GM19025 (cell line): ENCODE measurements around the gene ZC3H7A.

Experiments
- ATAC-seq: cut with Tn5 transposase; IDR thresholded peaks from one replicate; pipeline ENCODE4 v1.9.1; 2021; ENCODE audit warnings: mild to moderate bottlenecking, low read depth, moderate library complexity; ENCODE audit not compliant: unreplicated experiment

ZC3H7A gene

GRCh38 chr16:11712122-11712521, 84.9 kb downstream of the ZC3H7A start:
- no peak for ATAC-seq

DNA sequence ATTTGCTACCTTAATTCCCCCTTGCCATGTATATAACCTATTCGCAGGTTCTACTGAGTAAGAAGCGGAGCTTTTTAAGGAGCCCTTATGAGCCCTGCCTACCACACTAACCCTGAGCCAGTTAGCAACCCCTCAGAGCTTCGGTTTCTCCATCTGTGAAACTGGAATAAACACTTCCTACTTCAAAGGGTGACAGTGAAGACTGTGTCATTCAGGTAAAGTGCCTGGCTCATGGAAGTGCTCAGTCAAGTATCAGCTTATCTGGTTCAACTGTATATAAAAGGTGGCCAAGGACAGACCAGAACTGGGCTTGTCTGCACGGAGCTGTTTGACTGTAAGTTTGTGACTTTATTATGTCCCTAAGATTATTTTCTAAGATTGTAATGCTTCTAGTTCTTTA, 85.4 kb downstream of the ZC3H7A start:
- ATAC-seq = no peak

- ATAC-seq = no peak
Measured at GRCh38 chr16:11708421-11708820, 88.6 kb downstream of the ZC3H7A start.

DNA sequence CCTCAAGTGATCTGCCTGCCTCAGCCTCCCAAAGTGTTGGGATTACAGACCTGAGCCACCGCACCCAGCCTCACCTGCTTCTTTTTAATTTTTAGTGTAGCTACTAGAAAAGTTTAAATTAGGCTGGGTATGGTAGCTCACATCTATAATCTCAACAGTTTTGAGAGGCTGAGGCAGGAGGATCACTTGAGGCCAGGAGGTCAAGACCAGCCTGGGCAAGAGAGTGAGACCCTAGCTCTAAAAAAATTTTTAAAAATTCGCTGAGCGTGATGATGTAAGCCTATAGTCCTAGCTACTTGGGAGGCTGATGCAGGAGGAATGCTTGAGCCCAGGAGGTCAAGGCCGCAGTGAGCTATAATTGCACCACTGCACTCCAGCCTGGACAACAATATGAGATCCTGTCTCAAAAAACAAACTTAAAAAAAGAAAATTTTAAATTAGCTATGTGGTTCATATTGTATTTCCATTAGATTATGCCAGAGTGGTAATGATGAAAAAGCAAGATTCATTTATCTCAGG, 89.3 kb downstream of the ZC3H7A start:
- no peak for ATAC-seq

DNA sequence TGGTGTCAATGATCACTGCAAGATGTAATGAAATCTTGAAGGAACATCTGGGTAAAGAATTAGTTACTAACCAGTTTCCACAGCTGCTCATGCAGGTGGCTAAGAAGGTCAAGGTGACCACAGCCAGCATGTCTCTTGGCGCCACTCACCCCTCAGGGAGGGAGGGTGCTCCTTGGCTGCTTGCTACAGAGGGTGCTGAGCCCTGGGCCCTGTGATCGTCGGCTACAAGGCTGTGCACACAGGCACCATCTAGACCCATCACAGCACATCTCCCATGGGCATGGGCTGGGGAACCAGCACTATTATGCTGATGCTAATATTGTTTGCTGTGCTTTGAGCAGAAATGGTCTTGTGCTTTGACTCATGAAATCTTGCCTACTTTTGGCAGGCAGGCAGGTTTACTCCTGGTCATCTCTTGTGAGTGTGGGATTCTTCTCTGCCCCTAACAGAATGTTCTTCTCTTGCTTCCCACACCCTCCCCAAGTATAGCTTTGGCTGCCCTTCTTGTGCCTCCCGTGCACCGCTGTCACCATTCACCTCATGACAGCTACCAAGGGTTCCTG, 90.8 kb downstream of the ZC3H7A start:
- ATAC-seq = peak; percentile 43

- no peak for ATAC-seq
Measured at GRCh38 chr16:11705311-11706025, 91.6 kb downstream of the ZC3H7A start.
